ENCODE results near the gene PPARG.

The PPARG gene

DNA sequence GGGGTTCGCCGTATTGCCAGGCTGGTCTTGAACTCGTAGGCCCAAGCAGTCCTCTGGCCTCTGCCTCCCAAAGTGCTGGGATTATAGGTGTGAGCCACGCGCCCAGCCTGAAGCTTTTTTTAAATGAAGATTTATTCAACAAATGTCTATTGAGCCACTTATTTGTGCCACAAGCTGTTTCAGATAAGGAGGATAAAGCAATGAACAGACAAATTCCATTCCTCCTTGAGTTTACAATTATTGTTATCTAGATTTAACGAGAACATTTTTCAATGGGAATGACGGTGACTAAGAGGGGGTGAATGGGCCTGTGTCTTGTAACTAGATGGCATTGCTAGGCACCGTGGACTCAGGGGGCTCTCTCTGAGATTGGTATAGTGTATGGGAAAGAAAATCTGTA, 10.2 kb downstream of the PPARG start:
- TF ChIP-seq, protein P1, sequence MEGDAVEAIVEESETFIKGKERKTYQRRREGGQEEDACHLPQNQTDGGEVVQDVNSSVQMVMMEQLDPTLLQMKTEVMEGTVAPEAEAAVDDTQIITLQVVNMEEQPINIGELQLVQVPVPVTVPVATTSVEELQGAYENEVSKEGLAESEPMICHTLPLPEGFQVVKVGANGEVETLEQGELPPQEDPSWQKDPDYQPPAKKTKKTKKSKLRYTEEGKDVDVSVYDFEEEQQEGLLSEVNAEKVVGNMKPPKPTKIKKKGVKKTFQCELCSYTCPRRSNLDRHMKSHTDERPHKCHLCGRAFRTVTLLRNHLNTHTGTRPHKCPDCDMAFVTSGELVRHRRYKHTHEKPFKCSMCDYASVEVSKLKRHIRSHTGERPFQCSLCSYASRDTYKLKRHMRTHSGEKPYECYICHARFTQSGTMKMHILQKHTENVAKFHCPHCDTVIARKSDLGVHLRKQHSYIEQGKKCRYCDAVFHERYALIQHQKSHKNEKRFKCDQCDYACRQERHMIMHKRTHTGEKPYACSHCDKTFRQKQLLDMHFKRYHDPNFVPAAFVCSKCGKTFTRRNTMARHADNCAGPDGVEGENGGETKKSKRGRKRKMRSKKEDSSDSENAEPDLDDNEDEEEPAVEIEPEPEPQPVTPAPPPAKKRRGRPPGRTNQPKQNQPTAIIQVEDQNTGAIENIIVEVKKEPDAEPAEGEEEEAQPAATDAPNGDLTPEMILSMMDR (IDR thresholded peaks at IDR 0.05; ENCODE audit: borderline replicate concordance, control extremely low read depth, extremely low read depth, insufficient read depth, missing control alignments) = no peak
- no peak for DNase-seq (ENCODE audit: low spot score)
- in situ Hi-C loops (cut with MboI; ENCODE audit: low sequenced_read_pairs, unreplicated experiment) = no loop called here

DNA sequence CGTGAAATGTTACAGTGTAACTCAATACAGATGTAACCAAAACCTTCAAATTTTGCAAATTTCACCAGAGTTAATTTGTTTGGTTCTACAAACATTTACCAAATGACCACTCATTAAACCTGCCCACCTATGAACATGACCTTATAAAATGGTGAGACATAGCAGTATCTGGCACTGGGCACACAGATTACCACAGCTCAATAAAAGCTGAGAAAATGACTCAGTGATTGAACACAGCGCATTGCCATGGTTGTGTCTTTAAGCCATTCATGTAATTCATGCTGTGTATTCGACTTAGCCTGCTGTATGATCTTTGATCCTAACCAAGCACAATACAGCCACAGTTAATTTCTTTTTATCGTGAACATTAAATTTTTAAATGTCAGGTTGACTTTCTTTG, 11.3 kb downstream of the PPARG start:
- in situ Hi-C loops (cut with MboI; ENCODE audit: low sequenced_read_pairs, unreplicated experiment) = no loop called here
- DNase-seq (ENCODE audit: low spot score) = no peak
- TF ChIP-seq, protein P1 (IDR thresholded peaks at IDR 0.05; ENCODE audit: borderline replicate concordance, control extremely low read depth, extremely low read depth, insufficient read depth, missing control alignments) = no peak

DNA sequence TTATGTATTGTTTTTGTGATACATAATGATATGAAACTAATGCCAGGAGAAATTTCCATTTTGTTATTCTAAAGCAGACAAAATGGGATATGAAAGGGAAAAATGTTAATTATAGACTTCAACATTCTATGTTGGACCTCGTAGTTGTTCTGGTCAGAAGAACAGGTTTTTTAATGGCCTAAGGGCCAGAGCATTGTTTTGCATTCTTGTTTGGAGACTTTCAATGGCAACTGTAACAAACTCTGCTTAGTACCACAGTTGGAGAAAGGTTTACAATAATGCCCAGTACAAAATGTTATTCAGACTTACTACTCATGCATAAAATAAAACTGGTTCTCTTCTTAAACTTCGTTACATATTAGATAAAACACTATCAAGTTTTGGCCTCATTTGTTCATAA, 12.2 kb downstream of the PPARG start:
- TF ChIP-seq, protein P1 (IDR thresholded peaks at IDR 0.05; ENCODE audit: borderline replicate concordance, control extremely low read depth, extremely low read depth, insufficient read depth, missing control alignments) = no peak
- DNase-seq (ENCODE audit: low spot score) = no peak
- in situ Hi-C loops (cut with MboI; ENCODE audit: low sequenced_read_pairs, unreplicated experiment) = no loop called here

DNA sequence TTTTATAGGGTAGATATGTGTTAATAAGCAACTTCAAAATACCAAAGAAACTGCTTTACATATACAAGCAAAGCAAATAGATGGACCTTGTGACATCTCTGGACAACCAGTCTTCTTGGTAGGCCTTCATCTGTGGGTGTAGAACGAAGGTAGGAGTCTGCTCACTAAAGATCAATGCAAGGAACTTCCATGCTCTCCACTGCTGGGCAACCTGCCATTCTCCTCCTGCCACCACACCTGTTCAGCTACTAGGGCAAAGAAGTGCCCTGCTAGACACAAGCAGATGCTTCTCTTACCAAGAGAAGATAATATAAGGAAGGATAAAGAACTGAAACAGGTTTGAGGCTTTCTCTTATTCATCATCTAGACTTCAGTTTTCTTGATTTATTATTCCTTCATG, 12.6 kb downstream of the PPARG start:
- in situ Hi-C loops (cut with MboI; ENCODE audit: low sequenced_read_pairs, unreplicated experiment) = no loop called here
- no peak for DNase-seq (ENCODE audit: low spot score)
- TF ChIP-seq, protein P1 (IDR thresholded peaks at IDR 0.05; ENCODE audit: borderline replicate concordance, control extremely low read depth, extremely low read depth, insufficient read depth, missing control alignments) = no peak

DNA sequence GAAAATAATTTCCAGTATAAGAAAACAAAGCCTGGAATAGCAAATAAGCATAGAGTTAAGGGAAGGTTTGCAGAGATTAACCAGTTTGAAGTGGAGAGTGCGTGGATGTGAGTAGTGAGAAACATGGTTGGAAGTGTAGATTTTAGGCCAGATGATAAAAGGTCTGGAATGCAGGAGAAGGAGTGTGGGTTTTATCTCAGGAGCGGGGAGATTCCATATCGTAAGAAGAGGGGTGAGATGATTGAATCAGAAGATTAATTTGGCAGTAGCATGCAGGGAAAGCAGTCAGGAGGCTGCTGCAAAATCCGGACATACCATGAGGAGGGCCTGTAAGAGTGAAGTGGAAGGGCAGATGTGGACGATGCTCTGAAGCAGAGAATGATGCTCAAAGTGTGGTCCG, 13.7 kb downstream of the PPARG start:
- in situ Hi-C loops (cut with MboI; ENCODE audit: low sequenced_read_pairs, unreplicated experiment) = no loop called here
- DNase-seq (ENCODE audit: low spot score) = no peak
- TF ChIP-seq, protein P1 (IDR thresholded peaks at IDR 0.05; ENCODE audit: borderline replicate concordance, control extremely low read depth, extremely low read depth, insufficient read depth, missing control alignments) = no peak

DNA sequence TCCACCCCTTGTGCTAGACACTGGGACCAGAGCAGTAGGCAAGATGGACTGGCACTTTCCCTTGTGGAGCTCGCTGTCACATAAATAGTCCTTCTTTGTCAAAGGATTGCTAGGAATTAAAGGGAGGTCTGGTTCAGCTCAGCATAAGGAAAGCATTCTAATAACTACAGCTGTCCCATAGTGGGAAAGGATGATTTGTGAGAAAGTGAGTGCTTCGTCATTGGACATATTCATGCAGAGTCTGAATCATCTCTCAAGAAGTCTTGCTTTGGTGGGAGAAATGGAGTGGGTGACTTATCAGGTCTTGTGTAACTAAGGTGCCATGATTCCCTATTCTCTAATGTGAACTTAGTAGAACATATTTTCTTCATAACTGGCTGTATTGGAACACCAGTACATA, 14.7 kb downstream of the PPARG start:
- in situ Hi-C loops (cut with MboI; ENCODE audit: low sequenced_read_pairs, unreplicated experiment) = no loop called here
- TF ChIP-seq, protein P1 (IDR thresholded peaks at IDR 0.05; ENCODE audit: borderline replicate concordance, control extremely low read depth, extremely low read depth, insufficient read depth, missing control alignments) = no peak
- no peak for DNase-seq (ENCODE audit: low spot score)

DNA sequence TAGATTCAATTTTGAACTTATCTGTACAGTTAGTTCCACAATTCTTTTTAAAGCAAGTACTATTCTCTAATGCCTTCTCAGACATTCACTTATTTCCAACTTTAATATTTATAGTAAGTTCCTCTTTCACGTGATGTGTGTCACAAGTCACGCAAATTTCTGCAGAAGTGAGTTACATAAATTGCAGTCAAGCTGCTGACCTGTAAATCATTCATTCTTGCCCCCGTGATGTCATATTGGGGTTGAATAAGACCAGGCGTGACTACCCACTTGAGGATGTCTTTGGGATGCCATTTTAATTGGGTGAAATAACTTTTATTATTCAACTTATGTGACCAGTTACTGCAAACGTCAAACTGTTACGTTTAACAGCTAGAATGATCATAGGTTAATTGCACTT, 15.1 kb downstream of the PPARG start:
- no peak for DNase-seq (ENCODE audit: low spot score)
- TF ChIP-seq, protein P1 (IDR thresholded peaks at IDR 0.05; ENCODE audit: borderline replicate concordance, control extremely low read depth, extremely low read depth, insufficient read depth, missing control alignments) = no peak
- in situ Hi-C loops (cut with MboI; ENCODE audit: low sequenced_read_pairs, unreplicated experiment) = no loop called here
